ENCODE measurements around the gene NT5C.
"Not testable (repeated sequence)": the region's sequence is repeated elsewhere in the genome, so short reads cannot be mapped to it uniquely, and the experiment has no call there.

Gene NT5C

DNA sequence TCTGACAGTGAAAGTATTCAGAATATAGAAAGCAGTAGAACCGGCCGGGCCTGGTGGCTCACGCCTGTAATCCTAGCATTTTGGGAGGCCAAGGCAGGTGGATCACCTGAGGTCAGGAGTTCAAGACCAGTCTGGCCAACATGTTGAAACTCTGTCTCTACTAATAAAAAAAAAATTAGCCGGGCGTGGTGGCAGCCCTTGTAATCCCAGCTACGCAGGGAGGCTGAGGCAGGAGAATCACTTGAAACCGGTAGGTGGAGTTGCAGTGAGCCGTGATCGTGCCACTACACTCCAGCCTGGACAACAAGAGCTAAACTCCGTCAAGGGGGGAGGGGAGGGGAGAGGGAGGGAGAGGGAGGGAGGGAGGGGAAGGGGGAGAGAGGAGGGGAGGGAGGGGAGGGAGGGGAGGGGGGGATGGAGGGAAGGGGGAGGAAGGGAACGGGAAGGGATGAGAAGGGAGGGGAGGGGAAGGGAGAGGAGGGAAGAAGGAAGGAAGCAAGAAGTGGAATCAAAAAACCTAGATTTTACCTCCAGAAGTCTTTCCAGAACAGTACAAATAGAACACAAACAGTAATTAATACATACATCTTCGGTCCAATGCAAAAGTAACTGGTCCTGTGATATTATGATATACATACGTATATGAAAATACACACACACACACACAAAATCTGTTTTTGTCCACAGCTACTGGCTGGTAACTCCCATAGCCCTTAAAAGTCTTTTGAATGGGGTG lies 10.9 kb upstream of the NT5C start:
- DNase-seq, result no peak

DNA sequence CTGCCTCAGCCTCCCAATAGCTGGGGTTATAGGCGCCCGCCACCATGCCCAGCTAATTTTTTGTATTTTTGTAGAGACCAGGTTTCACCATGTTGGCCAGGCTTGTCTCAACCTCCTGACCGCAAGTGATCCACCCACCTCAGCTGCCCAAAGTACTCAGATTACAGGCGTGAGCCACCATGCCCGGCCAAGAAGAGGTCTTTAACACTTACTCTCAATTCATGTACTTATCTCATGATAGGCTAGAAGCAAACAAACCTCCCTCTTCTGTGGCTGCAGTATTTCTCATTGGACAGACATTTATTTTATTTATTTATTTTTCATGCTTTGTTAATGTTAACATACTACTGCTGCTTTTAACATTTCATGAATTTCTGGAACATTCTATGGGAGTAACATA lies 7.0 kb upstream of the NT5C start:
- no peak for DNase-seq

DNA sequence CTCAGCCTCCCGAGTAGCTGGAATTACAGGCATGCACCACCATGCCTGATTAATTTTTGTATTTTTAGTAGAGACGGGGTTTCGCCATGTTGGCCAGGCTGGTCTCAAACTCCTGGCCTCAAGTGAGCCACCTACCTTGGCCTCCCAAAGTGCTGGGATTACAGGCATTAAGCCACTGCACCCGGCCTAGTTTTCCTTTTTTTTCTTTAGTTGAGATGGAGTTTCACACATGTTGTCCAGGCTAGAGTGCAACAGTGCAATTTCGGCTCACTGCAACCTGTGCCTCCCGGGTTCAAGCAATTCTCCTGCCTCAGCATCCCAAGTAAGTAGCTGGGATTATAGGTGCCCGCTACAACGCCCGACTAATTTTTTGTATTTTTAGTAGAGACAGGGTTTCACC lies 6.2 kb upstream of the NT5C start:
- DNase-seq, result not testable (repeated sequence)

DNA sequence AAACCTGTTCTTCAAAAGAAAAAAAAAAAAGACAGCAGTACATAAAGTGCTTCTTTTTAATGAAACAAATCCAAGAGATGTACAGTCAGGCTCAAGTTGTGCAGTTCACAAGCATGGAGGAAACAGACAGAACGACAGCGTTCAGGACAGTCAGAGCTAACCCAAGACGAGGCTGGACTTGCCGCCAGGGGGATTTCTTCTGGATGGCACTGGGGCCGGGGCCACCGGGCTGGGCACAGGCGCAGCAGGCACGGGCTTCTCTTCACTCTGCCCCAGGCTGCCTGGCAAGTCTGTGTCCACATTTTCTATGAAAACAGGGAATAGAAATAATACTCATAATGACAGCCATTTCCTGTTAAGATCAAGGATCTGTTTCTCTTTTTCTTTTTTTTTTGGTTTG lies 4.4 kb upstream of the NT5C start:
- DNase-seq, result no peak

DNA sequence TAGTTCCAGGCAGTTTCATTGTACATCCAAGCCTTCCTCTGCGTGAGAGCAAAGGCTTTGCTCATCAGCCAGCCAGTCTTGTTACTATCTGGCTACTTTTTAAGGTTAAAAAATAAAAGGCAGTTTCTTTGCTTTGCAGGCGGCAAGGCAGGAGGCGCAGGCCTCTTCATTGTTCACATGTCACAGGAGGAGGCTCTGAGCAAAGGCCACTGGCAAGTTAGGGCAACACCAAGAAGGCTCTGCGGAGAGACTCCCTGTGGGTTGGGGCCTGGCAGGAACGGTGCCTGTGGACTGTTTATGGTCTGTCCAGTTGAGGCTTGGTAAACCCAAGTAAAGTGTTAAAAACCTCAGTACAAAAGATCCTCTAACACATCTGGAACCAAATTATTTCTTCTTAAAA lies 3.9 kb upstream of the NT5C start:
- DNase-seq, result no peak

DNA sequence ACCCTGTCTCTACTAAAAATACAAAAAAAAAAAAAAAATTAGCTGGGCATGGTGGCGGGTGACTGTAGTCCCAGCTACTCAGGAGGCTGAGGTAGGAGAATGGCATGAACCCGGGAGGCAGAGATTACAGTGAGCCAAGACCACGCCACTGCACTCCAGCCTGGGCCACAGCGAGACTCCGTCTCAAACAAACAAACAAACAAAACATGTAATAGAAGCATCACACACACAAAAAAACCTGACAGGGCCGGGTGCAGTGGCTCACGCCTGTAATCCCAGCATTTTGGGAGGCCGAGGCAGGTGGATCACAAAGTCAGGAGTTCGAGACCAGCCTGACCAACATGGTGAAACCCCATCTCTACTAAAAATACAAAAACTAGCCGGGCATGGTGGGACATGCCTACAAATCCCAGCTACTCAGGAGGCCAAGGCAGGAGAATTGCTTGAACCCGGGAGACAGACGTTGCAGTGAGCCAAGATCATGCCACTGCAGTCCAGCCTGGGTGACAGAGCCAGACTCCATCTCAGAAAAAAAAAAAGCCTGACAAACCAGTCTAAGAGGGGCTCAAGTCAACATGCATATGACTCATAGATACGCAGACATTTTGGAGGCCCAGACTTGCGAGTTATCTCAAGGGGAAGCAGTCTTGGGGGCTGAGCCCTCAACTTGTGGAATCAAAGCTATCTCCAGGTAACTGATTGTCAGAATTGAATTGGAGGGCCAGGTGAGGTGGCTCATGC lies 2.2 kb upstream of the NT5C start:
- not testable (repeated sequence) for DNase-seq

DNA sequence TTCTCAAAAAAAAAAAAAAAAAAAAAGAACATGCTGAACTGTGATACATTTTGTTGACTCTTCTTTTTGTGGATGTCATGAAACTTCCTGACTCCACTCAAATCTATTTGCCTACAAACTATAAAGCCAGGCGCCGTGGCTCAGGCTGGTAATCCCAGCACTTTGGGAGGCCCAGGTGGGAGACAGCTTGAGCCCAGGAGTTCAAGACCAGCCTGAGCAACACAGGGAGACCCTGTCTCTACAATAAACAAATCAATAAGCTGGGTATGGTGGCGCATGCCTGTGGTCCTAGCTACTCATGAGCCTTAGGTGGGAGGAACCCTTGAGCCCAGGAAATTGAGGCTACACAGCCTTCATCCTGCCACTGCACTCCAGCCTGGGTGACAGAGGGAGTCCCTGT lies 1.5 kb upstream of the NT5C start:
- no peak for DNase-seq

DNA sequence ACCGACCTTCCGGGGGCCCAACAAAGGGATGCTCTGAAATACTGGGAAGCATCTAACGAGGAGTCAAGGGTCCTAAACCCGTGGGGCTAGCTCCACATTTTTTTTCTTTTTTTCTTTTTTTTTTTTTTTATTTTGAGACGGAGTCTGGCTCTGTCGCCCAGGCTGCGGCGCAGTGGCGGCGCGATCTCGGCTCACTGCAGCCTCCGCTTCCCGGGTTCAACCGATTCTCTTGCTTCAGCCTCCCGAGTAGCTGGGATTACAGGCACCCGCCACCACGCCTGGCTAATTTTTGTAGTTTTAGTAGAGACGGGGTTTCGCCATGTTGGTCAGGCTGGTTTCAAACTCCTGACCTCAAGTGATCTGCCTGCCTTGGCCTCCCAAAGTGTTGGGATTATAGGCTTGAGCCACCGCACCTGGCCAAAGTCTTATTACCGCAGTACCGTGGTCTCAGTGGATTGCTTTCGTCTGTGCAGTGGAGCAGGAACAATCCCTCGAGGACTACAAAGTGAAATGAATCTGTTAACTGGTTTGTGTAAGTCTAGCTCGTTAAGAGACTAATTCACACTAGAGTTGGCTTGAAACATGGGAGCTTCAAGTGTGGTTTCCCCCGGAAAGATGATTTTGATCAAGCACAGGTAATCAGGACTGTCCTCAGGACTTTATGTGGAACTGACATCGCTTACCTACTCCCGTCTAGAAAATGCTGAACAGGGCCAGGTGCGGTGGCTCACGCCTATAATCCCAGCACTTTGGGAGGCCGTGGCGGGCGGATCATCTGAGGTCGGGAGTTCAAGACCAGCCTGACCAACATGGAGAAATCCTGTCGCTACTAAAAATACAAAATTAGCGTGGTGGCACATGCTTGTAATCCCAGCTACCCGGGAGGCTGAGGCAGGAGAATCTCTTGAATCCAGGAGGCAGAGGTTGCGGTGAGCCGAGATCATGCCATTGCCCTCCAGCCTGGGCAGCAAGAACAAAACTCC lies 767 bp upstream of the NT5C start:
- not testable (repeated sequence) for DNase-seq

DNA sequence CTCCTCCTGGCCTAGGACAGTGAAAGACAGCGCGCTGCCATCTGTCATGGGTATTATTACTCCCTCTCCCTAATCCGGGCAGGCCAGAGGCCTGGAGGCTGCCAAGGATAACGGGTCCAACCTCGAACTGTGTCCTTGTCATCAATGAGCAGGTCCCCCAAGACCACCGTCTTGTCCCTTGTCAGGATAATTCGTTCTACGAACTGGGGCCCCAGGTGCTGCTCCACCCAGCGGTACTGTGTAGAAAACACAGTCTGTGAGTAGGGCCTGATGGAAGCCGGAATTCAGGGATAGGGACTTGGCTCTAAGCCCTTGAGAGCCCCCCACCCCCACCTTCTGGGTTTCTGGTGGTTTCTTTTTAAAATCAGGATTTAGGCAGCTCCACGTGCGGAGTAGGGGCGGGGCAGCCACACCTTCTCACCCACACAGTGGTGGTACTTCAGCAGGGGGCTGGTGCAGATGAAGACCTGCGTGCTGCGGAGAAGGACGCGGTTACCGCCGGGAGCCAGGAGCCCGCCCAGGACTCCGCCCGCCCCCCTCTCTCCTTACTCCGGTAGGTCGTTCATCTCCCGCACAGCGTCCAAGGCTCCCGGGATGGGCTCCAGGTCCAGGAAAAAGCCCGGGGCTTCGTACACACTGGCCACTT lies 787 bp downstream of the NT5C start:
- DNase-seq, result peak; percentile 51 to 57

DNA sequence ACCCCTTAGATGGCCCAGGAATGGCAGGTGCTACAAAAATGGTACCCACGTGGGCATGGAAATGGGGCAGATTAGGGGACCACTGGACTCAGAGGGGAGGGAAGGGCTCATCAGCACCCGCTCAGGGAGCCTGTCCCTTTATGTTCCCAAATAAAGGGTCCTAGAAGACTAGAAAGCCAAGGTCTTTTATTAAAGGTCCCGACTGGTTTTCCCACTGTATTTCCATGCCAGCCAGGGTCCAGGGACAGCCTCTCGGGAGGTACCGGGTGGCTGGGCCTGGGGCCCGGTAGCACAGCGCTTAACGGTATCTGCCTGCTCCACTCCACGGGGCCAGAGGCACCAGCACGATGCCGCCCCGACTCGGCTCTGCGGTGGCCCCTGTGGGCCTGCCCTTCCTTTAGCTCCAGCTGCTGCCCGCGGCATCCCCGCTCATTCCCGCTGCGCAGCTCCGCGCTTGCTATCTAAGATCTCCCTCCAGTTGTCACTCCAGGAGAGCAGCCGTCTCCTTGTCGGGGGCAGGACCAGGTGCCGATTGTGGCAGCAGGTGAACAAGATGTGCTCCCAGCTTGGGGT lies 1.4 kb downstream of the NT5C start:
- DNase-seq, result no peak

DNA sequence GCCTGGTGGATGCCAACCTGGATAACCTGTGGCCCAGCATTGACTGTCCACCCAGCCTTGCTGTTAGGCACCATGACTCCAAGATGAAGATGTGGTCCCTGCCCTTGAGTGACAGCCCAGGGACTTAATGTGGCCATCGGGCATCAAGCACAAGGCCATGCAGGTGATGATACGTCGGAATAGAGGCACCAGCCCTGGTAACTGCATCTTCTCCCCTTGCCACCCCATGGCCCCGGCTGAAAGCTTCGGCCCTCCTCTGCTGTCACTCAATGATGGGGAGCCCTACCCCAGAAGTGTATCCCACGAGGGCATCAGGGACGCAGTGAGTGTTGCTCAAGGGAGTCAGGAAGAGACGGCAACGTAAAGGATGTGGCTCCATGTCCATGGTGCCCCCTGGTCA lies 2.0 kb downstream of the NT5C start:
- no peak for DNase-seq

DNA sequence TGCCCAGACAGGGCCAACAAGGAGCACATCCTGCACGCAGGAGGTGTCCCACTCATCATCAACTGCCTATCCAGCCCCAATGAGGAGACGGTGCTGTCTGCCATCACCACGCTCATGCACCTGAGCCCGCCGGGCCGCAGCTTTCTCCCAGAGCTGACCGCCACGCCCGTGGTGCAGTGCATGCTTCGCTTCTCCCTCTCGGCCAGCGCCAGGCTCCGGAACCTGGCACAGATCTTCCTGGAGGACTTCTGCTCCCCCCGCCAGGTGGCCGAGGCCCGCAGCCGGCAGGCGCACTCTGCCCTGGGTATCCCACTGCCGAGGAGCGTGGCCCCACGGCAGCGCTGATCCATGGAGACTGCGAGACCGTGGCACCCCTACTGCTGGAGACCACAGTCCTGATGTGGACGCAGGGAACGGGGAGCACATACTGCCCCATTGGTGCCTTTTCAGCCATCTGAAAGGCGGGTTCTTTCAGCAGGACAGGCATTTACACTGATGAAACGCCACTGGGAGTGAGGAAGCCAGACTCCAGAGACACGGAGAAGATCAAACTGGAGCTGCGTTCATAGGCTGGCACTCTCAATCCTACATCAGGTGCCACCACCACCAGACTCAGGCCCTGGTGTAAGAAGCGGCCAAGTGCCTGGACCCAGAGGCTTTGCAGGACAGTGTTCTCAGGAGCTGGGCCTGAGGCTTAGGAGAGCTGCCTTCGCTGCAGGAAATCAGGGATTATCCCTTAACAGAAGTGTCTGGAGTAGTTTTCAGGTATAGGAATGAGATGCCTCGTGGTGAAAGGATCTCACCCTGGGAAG lies 2.6 kb downstream of the NT5C start:
- no peak for DNase-seq

DNA sequence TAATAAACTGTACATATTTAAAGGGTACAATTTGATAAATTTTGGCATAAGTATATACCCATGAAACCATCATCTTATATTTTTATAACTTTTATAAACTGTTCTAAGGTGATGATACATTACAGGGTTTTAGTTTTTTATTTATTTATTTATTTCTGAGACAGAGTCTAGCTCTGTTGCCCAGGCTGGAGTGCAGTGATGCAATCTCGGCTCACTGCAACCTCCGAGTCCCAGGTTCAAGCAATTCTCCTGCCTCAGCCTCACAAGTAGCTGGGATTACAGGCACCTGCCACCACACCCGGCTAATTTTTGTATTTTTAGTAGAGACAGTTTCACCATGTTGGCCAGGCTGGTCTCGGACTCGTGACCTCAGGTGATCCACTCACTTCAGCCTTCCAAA lies 3.6 kb downstream of the NT5C start:
- DNase-seq, result not testable (repeated sequence)

DNA sequence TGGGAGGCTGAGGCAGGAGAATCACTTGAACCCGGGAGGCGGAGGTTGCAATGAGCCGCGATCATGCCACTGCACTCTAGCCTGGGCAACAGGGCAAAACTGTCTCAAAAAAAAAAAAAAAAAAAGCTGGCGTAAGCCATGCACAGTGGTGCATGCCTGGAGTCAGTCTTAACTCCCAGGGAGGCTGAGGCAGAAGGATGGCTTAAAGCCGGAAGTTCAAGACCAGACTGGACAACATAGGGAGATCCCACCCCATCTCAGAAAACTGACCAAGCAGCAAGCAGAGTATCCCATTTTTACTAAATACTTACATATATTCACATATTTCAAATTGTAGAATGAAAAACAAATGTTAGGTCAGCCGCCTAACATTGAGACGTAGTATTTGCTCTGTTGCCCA lies 4.6 kb downstream of the NT5C start:
- DNase-seq, result no peak

DNA sequence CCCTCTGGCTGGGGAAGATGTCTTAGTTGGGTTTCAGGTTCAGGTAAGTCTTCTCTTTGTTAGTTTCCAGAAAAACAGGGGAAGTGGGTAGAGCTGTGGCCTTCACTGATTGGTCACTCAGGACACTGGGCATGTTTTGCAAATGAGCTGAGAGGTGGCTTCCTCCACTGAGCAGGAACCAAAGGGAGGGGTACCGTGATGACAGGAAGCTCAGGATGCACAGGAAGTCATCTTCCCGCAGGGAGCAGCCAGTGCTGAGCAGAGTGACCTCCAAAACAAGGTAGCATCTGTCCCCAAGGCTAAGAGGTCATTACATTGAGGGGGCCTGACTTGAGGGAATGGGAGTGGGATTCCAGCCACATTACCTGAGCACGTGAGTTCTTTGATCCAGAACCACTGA lies 5.6 kb downstream of the NT5C start:
- no peak for DNase-seq

DNA sequence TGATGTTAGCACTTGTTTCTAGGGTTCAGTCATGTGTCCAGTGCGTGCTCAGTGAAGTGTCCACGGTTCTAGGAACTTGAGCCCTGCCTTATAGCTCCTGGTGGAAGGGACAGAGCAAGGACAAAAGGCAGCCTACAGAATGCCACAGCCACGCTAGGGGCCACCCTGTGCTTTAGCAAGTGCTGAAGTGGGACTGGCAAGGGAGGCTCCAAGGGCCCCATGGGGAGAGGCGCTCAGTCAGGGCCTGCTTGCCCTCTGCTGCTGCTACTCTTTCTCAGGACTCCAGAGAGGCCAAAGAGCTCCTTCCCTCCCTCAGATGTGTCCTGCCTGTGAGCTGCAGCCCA lies 6.8 kb downstream of the NT5C start:
- DNase-seq, result no peak

DNA sequence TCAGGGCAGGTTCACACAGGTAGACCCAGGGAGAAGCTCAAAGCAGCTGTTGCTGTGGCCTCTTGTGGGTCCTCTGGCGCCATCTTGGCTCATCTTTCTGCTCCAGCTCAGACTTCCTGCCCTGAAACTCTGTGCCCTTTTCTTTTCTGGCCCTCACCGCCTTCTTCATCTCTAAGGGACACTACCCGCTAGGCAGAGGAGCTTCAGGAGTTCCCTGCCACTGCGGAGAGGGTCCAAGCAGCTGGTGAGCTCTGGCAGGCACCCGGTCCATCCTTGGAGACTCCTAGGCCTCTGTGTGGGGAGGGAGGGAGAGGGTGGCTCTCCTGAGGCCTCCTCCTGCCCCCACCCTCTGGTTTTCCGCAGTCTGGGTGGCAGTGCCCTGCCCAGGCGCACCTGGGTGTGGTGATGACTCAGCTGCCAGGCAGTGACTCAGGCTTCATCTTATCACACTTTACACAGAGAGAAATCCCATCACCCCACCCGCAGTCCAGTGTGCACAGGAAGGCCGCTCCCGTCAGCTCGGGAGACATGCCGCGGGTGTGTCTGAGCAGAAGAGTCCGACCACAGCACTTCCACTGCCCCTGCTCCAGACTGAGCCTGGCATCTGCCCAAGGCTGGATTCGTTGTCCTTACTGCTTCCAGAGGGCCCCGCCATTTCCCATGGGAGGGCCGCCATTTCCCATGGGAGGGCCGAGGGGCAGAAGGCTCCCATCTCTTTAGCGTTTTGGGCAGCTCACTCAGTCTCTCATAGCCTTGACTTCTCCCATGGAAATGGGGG lies 7.3 kb downstream of the NT5C start:
- DNase-seq, result no peak

DNA sequence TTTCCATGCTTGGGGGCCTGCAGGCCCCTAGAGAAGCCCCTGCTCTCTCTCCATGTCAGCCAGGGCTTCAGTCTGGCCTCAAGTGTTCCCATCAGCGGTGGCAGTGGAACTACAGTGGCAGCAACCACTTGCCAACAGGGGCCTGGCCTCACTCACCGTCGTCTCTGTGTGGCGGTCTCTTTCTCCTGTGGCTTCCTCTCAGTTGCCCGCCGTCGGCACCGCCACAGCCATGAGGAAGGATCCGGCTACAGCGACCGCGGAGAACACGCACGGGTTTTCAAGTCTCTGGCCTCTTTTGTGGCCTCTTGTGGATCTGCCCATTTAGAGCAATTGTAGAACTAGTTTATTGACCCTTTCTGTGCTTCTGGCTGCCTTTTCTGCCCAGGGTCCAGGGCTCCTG lies 13.2 kb downstream of the NT5C start:
- DNase-seq, result no peak

DNA sequence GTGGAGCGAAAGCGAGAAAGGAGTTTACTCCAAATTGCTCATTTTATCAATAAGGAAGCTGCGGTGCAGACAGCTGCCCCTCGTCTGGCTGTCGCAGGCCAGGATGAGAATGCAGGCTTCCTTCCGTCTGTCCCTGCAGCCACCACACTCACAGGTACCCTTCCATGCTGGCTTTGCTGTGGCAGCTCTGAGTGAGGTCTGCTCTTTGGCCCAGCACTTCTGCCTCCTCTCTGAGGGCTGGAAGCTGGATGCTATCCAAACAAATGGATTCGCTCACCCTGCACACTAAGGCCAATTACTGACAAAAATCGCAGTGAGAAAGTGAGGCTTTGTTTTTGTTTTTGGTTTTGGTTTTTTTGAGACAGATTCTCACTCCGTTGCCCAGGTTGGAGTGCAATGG lies 14.8 kb downstream of the NT5C start:
- DNase-seq, result no peak

DNA sequence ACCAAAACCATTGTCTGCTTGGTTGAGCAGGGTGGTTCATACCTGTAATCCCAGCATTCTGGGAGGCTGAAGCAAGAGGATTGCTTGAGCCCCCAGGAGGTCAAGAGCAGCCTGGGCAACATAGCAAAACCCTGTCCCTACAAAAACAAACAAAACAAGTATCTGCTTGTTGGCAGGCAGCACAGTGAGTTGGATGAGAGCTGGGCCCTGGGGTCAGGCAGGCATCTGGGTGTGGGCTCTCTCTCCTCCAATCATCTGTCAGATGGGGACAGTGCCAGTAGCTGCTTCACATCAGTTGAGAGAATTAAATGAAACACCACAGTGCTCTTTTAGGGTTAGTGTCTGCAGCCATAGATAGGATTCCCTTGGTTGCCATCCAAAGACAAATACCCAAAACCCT lies 16.0 kb downstream of the NT5C start:
- DNase-seq, result no peak
